ENCODE results near the gene RETN. TPM values are rescaled to one million over a fixed set of nuclear protein-coding genes. Genes with fewer than 3 reads are reported as not detected.

RETN gene
- total and polyA plus RNA-seq, 2 of the 8 experiments (the other 6 are each of a cell fraction or from before 2014, with no cell fraction given) = not detected

- TF ChIP-seq TBP (IDR thresholded peaks at IDR 0.05; ENCODE audit: low read depth, low read length) (no peak), NRF1 (IDR thresholded peaks at IDR 0.05; ENCODE audit: low read depth, low read length) (no peak), CBX5 (IDR thresholded peaks at IDR 0.05; ENCODE audit: low read depth, low read length) (no peak), RFX5 (IDR thresholded peaks at IDR 0.05; ENCODE audit: borderline replicate concordance, low read depth, low read length) (no peak), PHF8 (conservative IDR thresholded peaks at IDR 0.05; ENCODE audit: low read depth, low read length) (no peak)
Observed at GRCh38 chr19:7691497-7691896, 22.6 kb downstream of the RETN start (continued).

All from H1 (cell line).